GM19455 (cell line): ENCODE measurements around the gene MIER2.

Experiments
- ATAC-seq: cut with Tn5 transposase; IDR thresholded peaks from one replicate; pipeline ENCODE4 v1.9.1; 2021; ENCODE audit not compliant: unreplicated experiment

Gene MIER2

GRCh38 chr19:334296-335071 is 10.1 kb downstream of the MIER2 start:
- no peak for ATAC-seq

- ATAC-seq, result no peak
Measured at GRCh38 chr19:330503-330902, 14.1 kb downstream of the MIER2 start.

- no peak for ATAC-seq
Measured at GRCh38 chr19:329876-330275, 14.7 kb downstream of the MIER2 start.

- no peak for ATAC-seq
Measured at GRCh38 chr19:328025-328505, 16.5 kb downstream of the MIER2 start.

- ATAC-seq, result no peak
Measured at GRCh38 chr19:327291-328024, 17.1 kb downstream of the MIER2 start.

- no peak for ATAC-seq
Measured at GRCh38 chr19:326871-327270, 17.7 kb downstream of the MIER2 start.

GRCh38 chr19:325937-326565 is 18.5 kb downstream of the MIER2 start:
- no peak for ATAC-seq

- no peak for ATAC-seq
Measured at GRCh38 chr19:325173-325936, 19.2 kb downstream of the MIER2 start.

GRCh38 chr19:324716-325115 is 19.9 kb downstream of the MIER2 start:
- ATAC-seq, result no peak

- no peak for ATAC-seq
Measured at GRCh38 chr19:322616-323015, 22.0 kb downstream of the MIER2 start.

GRCh38 chr19:318509-318774 is 26.2 kb downstream of the MIER2 start:
- ATAC-seq, result no peak

GRCh38 chr19:317710-318508 is 26.7 kb downstream of the MIER2 start:
- no peak for ATAC-seq

GRCh38 chr19:315811-316210 is 28.8 kb downstream of the MIER2 start:
- no peak for ATAC-seq

GRCh38 chr19:313988-314815 is 30.4 kb downstream of the MIER2 start:
- no peak for ATAC-seq

- ATAC-seq, result no peak
Measured at GRCh38 chr19:313169-313987, 31.2 kb downstream of the MIER2 start.

GRCh38 chr19:311813-312261 is 32.8 kb downstream of the MIER2 start:
- no peak for ATAC-seq

GRCh38 chr19:310781-311496 is 33.7 kb downstream of the MIER2 start:
- ATAC-seq, result no peak

GRCh38 chr19:310141-310651 is 34.4 kb downstream of the MIER2 start:
- ATAC-seq, result no peak
